HepG2 (cell line): Measurements from ENCODE around the gene PRKG1. TPM values are rescaled to one million over a fixed set of nuclear protein-coding genes. Genes with fewer than 3 reads are reported as not detected.
"Not testable (repeated sequence)": the region's sequence is repeated elsewhere in the genome, so short reads cannot be mapped to it uniquely, and the experiment has no call there.

ENCODE experiments used
- ATAC-seq: fragments of 200-7000 bp; cut with Tn5 transposase; 3 replicates; pipeline ENCODE4 v1.9.1; 2020; ENCODE audit warnings: mild to moderate bottlenecking, moderate library complexity
- BruUV-seq: library from RNA; stranded (reverse); fragments of 400-500 nt; replicated peaks from 2 replicates; lab custom pipeline; 2021; lab: Mats Ljungman, UMichigan
- CTCF ChIA-PET: fragments of 300-600 bp; formaldehyde crosslinking; extraction: SDS; loops from one replicate; lab custom pipeline; 2021; ENCODE audit warnings: low total read pairs, inconsistent platforms, low intra/inter-chr PET ratio; lab: Yijun Ruan, JAX
- POLR2A ChIA-PET: fragments of 350-600 bp; sonication (Branson Sonifier 250); formaldehyde crosslinking; loops from one replicate; lab custom pipeline; 2020; ENCODE audit warnings: antibody characterized with exemption, inconsistent platforms; lab: Yijun Ruan, JAX
- DNase-seq: peaks from one replicate; pipeline ENCODE4 v3.0.0-alpha.2; 2015; ENCODE audit warnings: low spot score
- FAIRE-seq: peaks from 3 replicates; lab custom pipeline; 2011; peaks lifted over from hg19 to GRCh38; lab: Jason Lieb, UNC
- H2AFZ ChIP-seq: one replicate; pipeline ENCODE4 v1.6.1; 2011; ENCODE audit warnings: low read length, inconsistent platforms
- H3K27ac ChIP-seq: fragments of 300-600 bp; 3 replicates; pipeline ENCODE4 v1.8.0; 2011; ENCODE audit warnings: mixed run types, mild to moderate bottlenecking, mixed read lengths, low read length, inconsistent platforms; ENCODE audit not compliant: insufficient read depth; ENCODE audit errors: extremely low read length
- H3K27me3 ChIP-seq, 2 experiments: fragments of 200-600 bp in 1 of 2; 2 replicates in 1 of 2; 3 replicates in 1 of 2; pipeline versions ENCODE4 v1.6.0 to v1.8.0; 2011; ENCODE audit warnings: low read length in 2 of 2, mild to moderate bottlenecking in 2 of 2, moderate library complexity in 2 of 2, inconsistent platforms in 1 of 2; ENCODE audit not compliant: insufficient read depth in 2 of 2, control insufficient read depth in 1 of 2
- H3K36me3 ChIP-seq, 2 experiments: fragments of 200-600 bp in 1 of 2; replicated peaks in 1 of 2; 2 replicates in 1 of 2; 3 replicates in 1 of 2; pipeline versions ENCODE4 v1.5.1 to v1.8.0; 2011; ENCODE audit warnings: low read length in 2 of 2, inconsistent platforms in 1 of 2; ENCODE audit not compliant: insufficient read depth in 2 of 2, control insufficient read depth in 1 of 2
- H3K4me1 ChIP-seq: 2 replicates; pipeline ENCODE4 v1.5.1; 2012; ENCODE audit warnings: low read length, inconsistent platforms; ENCODE audit not compliant: insufficient read depth
- H3K4me2 ChIP-seq: 2 replicates; pipeline ENCODE4 v1.6.0; 2011; ENCODE audit warnings: low read depth, low read length, inconsistent platforms
- H3K4me3 ChIP-seq, 3 experiments: fragments of 200-600 bp in 1 of 3; sonication (generic), shearing (Covaris generic) in 1 of 3; replicated peaks in 1 of 3; 2 replicates each; pipeline ENCODE4 v1.5.1; 2011 to 2016; ENCODE audit warnings: low read length in 3 of 3, inconsistent platforms in 2 of 3, low read depth in 2 of 3, mild to moderate bottlenecking in 2 of 3, control low read depth in 1 of 3, mixed read lengths in 1 of 3; ENCODE audit not compliant: insufficient read depth in 1 of 3
- H3K79me2 ChIP-seq: one replicate; pipeline ENCODE4 v1.6.1; 2011; ENCODE audit warnings: low read length, inconsistent platforms; ENCODE audit not compliant: insufficient read depth
- H3K9ac ChIP-seq: 2 replicates; pipeline ENCODE4 v1.6.0; 2011; ENCODE audit warnings: mild to moderate bottlenecking, low read depth, low read length, inconsistent platforms; ENCODE audit not compliant: insufficient read depth
- H3K9me3 ChIP-seq: 2 replicates; pipeline ENCODE4 v1.5.1; 2012; ENCODE audit warnings: mild to moderate bottlenecking, low read length
- H4K20me1 ChIP-seq: 2 replicates; pipeline ENCODE4 v1.6.0; 2011; ENCODE audit warnings: inconsistent platforms, mild to moderate bottlenecking, low read length, moderate library complexity; ENCODE audit not compliant: insufficient read depth
- AHR ChIP-seq: IDR thresholded peaks from 2 replicates; pipeline ENCODE4 v1.6.1; 2018; ENCODE audit warnings: missing genetic modification reagents, missing compliant biosample characterization
- FOXO1 ChIP-seq: sonication (generic); formaldehyde crosslinking; IDR thresholded peaks from 2 replicates; pipeline ENCODE4 v1.4.0; 2020; ENCODE audit warnings: missing genetic modification reagents
- KMT2A ChIP-seq: sonication (generic); formaldehyde crosslinking; IDR thresholded peaks from 2 replicates; pipeline ENCODE4 v1.4.0; 2020; ENCODE audit warnings: missing genetic modification reagents
- MAFF ChIP-seq: IDR thresholded peaks from 2 replicates; pipeline ENCODE4 v1.6.1; 2011; ENCODE audit warnings: low read depth, low read length, improper control_type of control experiment
- MEIS2 ChIP-seq: sonication (generic); formaldehyde crosslinking; IDR thresholded peaks from 2 replicates; pipeline ENCODE4 v1.9.0; 2021; ENCODE audit warnings: mild to moderate bottlenecking, missing genetic modification reagents
- TRIM24 ChIP-seq: sonication (generic); formaldehyde crosslinking; IDR thresholded peaks from 2 replicates; pipeline ENCODE4 v1.8.0; 2022; ENCODE audit warnings: mild to moderate bottlenecking, missing genetic modification reagents
- ZNF232 ChIP-seq: sonication (generic); formaldehyde crosslinking; IDR thresholded peaks from 2 replicates; pipeline ENCODE4 v1.4.0; 2020; ENCODE audit warnings: missing genetic modification reagents, borderline replicate concordance
- ZNF335 ChIP-seq: sonication (generic); formaldehyde crosslinking; IDR thresholded peaks from 2 replicates; pipeline ENCODE4 v1.4.0; 2020; ENCODE audit warnings: missing genetic modification reagents
- ZNF543 ChIP-seq: sonication (generic); formaldehyde crosslinking; IDR thresholded peaks from 2 replicates; pipeline ENCODE4 v1.4.0; 2020; ENCODE audit warnings: mild to moderate bottlenecking, missing genetic modification reagents
- ZNF577 ChIP-seq: sonication (generic); formaldehyde crosslinking; IDR thresholded peaks from 2 replicates; pipeline ENCODE4 v1.4.0; 2020; ENCODE audit warnings: mild to moderate bottlenecking, low read depth, missing genetic modification reagents, borderline replicate concordance
- ZNF749 ChIP-seq: sonication (generic); formaldehyde crosslinking; IDR thresholded peaks from 2 replicates; pipeline ENCODE4 v1.8.0; 2022; ENCODE audit warnings: mild to moderate bottlenecking, missing genetic modification reagents, moderate library complexity, borderline replicate concordance
- WGBS: methylation state at CpG from one replicate; pipeline ENCODE4 v1.1.6; 2017; ENCODE audit warnings: low lambda C conversion rate; 5-methylcytosine and 5-hydroxymethylcytosine counted together
- in situ Hi-C: cut with HindIII; loops from 2 replicates; pipeline ENCODE4 v1.10.0; 2017; ENCODE audit warnings: low pct_unique_long_range_greater_than_20kb; ENCODE audit not compliant: extremely low pct_ligation_motif_present
- intact Hi-C: fragments of 100-400 bp; cut with micrococcal nuclease; formaldehyde crosslinking; loops from one replicate; pipeline ENCODE4 v1.10.0; 2022; ENCODE audit not compliant: unreplicated experiment
- polyA plus RNA-seq, 8 experiments: library from polyadenylated mRNA; depleted of rRNA in 3 of 8; stranded (reverse) in 7 of 8; unstranded in 1 of 8; fragments of >200 nt; fragmentation: Illumina TruSeq in 4 of 8; extraction: Trizol in 4 of 8; gene quantifications; 2 replicates each; pipeline versions ENCODE4 v1.2.1 to v1.2.3, GENCODE V29; 2011 to 2016; ENCODE audit warnings: low read depth in 4 of 8, missing spikeins in 1 of 8, mixed read lengths in 1 of 8; ENCODE audit not compliant: insufficient read depth in 1 of 8
- total RNA-seq, 5 experiments: library from RNA; depleted of rRNA; stranded (reverse); fragments of >200 nt; fragmentation: Illumina TruSeq; extraction: Trizol; gene quantifications; 2 replicates each; pipeline ENCODE4 v1.2.3, GENCODE V29; 2016; ENCODE audit warnings: low read depth in 1 of 5
- TF ChIP-seq, protein P1 (sequence below): sonication (generic); formaldehyde crosslinking; IDR thresholded peaks from 2 replicates; pipeline ENCODE4 v1.4.0; 2020; ENCODE audit warnings: missing genetic modification reagents
- TF ChIP-seq, protein P2 (sequence below): sonication (generic); formaldehyde crosslinking; IDR thresholded peaks from 2 replicates; pipeline ENCODE4 v1.8.0; 2022; ENCODE audit warnings: mild to moderate bottlenecking, missing genetic modification reagents; ENCODE audit not compliant: insufficient replicate concordance

Gene PRKG1
- total and polyA plus RNA-seq, 2 of the 13 experiments (the other 11 are each of a cell fraction or from before 2014, with no cell fraction given): 0.01 TPM; not detected in 1

DNA sequence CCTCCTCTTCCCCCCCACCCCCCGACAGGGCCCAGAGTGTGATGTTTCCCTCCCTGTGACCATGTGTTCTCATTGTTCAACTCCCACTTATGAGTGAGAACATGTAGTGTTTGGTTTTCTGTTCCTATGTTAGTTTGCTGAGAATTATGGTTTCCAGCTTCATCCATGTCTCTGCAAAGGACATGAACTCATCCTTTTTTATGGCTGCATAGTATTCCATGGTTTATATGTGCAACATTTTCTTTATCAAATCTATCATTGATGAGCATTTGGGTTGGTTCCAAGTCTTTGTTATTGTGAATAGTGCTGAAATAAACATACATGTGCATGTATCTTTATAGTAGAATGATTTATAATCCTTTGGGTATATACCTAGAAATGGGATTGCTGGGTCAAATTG, 684.6 kb downstream of the PRKG1 start:
- H3K27me3 ChIP-seq, H3K4me1 ChIP-seq, H4K20me1 ChIP-seq, FAIRE-seq, intact Hi-C loops, H3K27ac ChIP-seq, POLR2A ChIA-PET, H2AFZ ChIP-seq, H3K9ac ChIP-seq, in situ Hi-C loops, H3K36me3 ChIP-seq, DNase-seq, BruUV-seq, H3K4me2 ChIP-seq, CTCF ChIA-PET, H3K4me3 ChIP-seq, H3K9me3 ChIP-seq, H3K79me2 ChIP-seq, ATAC-seq: not testable (repeated sequence)
- 0% methylated on average over 1 of the region's 1 CpG for WGBS

DNA sequence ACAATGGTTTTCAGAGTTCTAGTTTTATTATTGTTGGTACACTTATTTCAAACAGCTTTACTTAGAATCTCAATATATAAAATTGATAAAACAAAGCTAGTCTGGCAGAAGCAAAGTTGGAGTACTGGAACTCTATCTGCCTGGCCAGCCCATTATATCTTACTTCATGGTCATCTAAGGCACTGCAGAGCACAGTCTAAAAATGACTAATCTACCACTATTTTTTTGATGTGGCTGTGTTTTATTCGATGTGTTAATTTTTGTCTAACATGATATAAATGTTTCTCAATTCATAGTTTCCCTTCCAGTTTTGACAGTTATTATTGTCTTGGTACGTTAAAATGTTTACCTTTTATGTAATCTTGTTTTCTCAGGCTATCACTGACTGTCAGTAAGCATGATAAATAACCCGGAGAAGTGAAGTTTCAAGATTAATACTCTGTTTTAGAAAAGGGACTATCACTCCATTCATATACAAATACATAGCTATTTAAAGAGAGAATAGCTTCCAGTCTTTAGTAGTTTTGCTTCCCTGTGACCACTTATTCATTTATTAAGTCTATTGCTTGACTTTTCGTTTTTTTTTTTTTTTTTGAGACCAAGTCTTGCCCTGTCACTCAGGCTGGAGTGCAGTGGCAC, 685.7 kb downstream of the PRKG1 start:
- Histone ChIP-seq H3K9ac (no peak overlapping the region), H3K4me2 (no peak overlapping the region), H3K9me3 (no peaks in the 10 kb centered on the region), H4K20me1 (no peaks in the 10 kb centered on the region), H3K36me3 (no peaks in the 10 kb centered on the region), H3K79me2 (no peaks in the 10 kb centered on the region), H3K27ac (no peak overlapping the region), H3K27me3 (no peaks in the 10 kb centered on the region), H3K4me3 (no peak overlapping the region), H2AFZ (no peak overlapping the region), H3K4me1 (no peaks in the 10 kb centered on the region)
- ChIA-PET POLR2A (no interaction called here), CTCF (no interaction called here)
- FAIRE-seq (no peak), ATAC-seq (no peak), DNase-seq (no peak)
- WGBS: 12% methylated on average over 4 of the region's 4 CpGs
- in situ Hi-C loops: no loop called here
- BruUV-seq: no TSS peak
- intact Hi-C loops: no loop called here
- TF ChIP-seq TRIM24 (CRISPR knock-in tag) (no peak), KMT2A (CRISPR knock-in tag) (no peak), ZNF749 (no peak), ZNF232 (CRISPR knock-in tag) (no peak), ZNF543 (CRISPR knock-in tag) (no peak), FOXO1 (CRISPR knock-in tag) (no peak), ZNF335 (no peak), MAFF (no peak), MEIS2 (CRISPR knock-in tag) (no peak), ZNF577 (CRISPR knock-in tag) (no peak), AHR (CRISPR knock-in tag) (no peak)
- TF ChIP-seq, protein P1, sequence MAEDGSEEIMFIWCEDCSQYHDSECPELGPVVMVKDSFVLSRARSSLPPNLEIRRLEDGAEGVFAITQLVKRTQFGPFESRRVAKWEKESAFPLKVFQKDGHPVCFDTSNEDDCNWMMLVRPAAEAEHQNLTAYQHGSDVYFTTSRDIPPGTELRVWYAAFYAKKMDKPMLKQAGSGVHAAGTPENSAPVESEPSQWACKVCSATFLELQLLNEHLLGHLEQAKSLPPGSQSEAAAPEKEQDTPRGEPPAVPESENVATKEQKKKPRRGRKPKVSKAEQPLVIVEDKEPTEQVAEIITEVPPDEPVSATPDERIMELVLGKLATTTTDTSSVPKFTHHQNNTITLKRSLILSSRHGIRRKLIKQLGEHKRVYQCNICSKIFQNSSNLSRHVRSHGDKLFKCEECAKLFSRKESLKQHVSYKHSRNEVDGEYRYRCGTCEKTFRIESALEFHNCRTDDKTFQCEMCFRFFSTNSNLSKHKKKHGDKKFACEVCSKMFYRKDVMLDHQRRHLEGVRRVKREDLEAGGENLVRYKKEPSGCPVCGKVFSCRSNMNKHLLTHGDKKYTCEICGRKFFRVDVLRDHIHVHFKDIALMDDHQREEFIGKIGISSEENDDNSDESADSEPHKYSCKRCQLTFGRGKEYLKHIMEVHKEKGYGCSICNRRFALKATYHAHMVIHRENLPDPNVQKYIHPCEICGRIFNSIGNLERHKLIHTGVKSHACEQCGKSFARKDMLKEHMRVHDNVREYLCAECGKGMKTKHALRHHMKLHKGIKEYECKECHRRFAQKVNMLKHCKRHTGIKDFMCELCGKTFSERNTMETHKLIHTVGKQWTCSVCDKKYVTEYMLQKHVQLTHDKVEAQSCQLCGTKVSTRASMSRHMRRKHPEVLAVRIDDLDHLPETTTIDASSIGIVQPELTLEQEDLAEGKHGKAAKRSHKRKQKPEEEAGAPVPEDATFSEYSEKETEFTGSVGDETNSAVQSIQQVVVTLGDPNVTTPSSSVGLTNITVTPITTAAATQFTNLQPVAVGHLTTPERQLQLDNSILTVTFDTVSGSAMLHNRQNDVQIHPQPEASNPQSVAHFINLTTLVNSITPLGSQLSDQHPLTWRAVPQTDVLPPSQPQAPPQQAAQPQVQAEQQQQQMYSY: no peak
- TF ChIP-seq, protein P2, sequence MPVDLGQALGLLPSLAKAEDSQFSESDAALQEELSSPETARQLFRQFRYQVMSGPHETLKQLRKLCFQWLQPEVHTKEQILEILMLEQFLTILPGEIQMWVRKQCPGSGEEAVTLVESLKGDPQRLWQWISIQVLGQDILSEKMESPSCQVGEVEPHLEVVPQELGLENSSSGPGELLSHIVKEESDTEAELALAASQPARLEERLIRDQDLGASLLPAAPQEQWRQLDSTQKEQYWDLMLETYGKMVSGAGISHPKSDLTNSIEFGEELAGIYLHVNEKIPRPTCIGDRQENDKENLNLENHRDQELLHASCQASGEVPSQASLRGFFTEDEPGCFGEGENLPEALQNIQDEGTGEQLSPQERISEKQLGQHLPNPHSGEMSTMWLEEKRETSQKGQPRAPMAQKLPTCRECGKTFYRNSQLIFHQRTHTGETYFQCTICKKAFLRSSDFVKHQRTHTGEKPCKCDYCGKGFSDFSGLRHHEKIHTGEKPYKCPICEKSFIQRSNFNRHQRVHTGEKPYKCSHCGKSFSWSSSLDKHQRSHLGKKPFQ (CRISPR knock-in tag): no peak
